Mesendoderm (in vitro differentiated cells): ENCODE measurements around the gene NTRK3.
"Not testable (repeated sequence)": the region's sequence is repeated elsewhere in the genome, so short reads cannot be mapped to it uniquely, and the experiment has no call there.

Source experiments
- DNase-seq: peaks from one replicate; pipeline ENCODE4 v3.0.0; 2013
- H2AK5ac ChIP-seq: 2 replicates; pipeline ENCODE4 v1.6.1; 2013; ENCODE audit warnings: low read length, inconsistent platforms
- H2BK120ac ChIP-seq: 2 replicates; pipeline ENCODE4 v1.6.1; 2013; ENCODE audit warnings: low read depth, mild to moderate bottlenecking, low read length, moderate library complexity, mixed read lengths
- H2BK15ac ChIP-seq: replicated peaks from 2 replicates; pipeline ENCODE4 v1.6.1; 2013; ENCODE audit warnings: low read depth, mild to moderate bottlenecking, moderate library complexity
- H2BK5ac ChIP-seq: 2 replicates; pipeline ENCODE4 v1.6.1; 2013; ENCODE audit warnings: low read length, inconsistent platforms
- H3K18ac ChIP-seq: 2 replicates; pipeline ENCODE4 v1.6.1; 2013; ENCODE audit warnings: mild to moderate bottlenecking, low read length, mixed read lengths
- H3K23ac ChIP-seq: one replicate; pipeline ENCODE4 v1.6.1; 2013; ENCODE audit warnings: low read length
- H3K27ac ChIP-seq: 2 replicates; pipeline ENCODE4 v1.5.1; 2013; ENCODE audit warnings: low read depth, mild to moderate bottlenecking, inconsistent platforms, low read length, moderate library complexity
- H3K27me3 ChIP-seq: 2 replicates; pipeline ENCODE4 v1.6.1; 2013; ENCODE audit warnings: low read length, control low read depth, mild to moderate bottlenecking, inconsistent platforms; ENCODE audit not compliant: insufficient read depth, poor library complexity
- H3K36me3 ChIP-seq: 2 replicates; pipeline ENCODE4 v1.6.1; 2013; ENCODE audit warnings: low read length, inconsistent platforms; ENCODE audit not compliant: control insufficient read depth, insufficient read depth
- H3K4ac ChIP-seq: one replicate; pipeline ENCODE4 v1.6.1; 2013; ENCODE audit warnings: low read depth, mild to moderate bottlenecking, low read length, moderate library complexity
- H3K4me1 ChIP-seq: 2 replicates; pipeline ENCODE4 v1.6.1; 2013; ENCODE audit warnings: low read depth, low read length, inconsistent platforms; ENCODE audit not compliant: control insufficient read depth
- H3K4me2 ChIP-seq: 2 replicates; pipeline ENCODE4 v1.6.1; 2013; ENCODE audit warnings: low read length
- H3K4me3 ChIP-seq: 2 replicates; pipeline ENCODE4 v1.5.1; 2013; ENCODE audit warnings: mild to moderate bottlenecking, low read length
- H3K56ac ChIP-seq: one replicate; pipeline ENCODE4 v1.6.1; 2013; ENCODE audit warnings: low read length
- H3K79me1 ChIP-seq: 2 replicates; pipeline ENCODE4 v1.6.1; 2013; ENCODE audit warnings: low read length, inconsistent platforms
- H3K79me2 ChIP-seq: 2 replicates; pipeline ENCODE4 v1.6.1; 2013; ENCODE audit warnings: mild to moderate bottlenecking, low read length; ENCODE audit not compliant: control insufficient read depth, insufficient read depth
- H3K9ac ChIP-seq: 2 replicates; pipeline ENCODE4 v1.6.1; 2013; ENCODE audit warnings: low read length, inconsistent platforms
- H4K5ac ChIP-seq: one replicate; pipeline ENCODE4 v1.6.1; 2013; ENCODE audit warnings: low read length
- H4K8ac ChIP-seq: one replicate; pipeline ENCODE4 v1.6.1; 2013; ENCODE audit warnings: low read depth, mild to moderate bottlenecking, control low read depth, low read length, moderate library complexity
- WGBS: extraction: QIAGEN DNeasy Blood & Tissue Kit; methylation state at CpG from one replicate; pipeline ENCODE4 v1.1.7; 2013; ENCODE audit warnings: low lambda C conversion rate, missing lambda C conversion rate; ENCODE audit not compliant: insufficient coverage; ENCODE audit errors: extremely low coverage; 5-methylcytosine and 5-hydroxymethylcytosine counted together

The NTRK3 gene

GRCh38 chr15:88074386-88074785 lies 182.2 kb downstream of the NTRK3 start:
- Histone ChIP-seq H2BK120ac (no peak overlapping the region), H2BK5ac (no peak overlapping the region), H3K18ac (no peak overlapping the region), H3K79me2 (no peaks in the 10 kb centered on the region), H3K4me2 (no peak overlapping the region), H4K5ac (no peak overlapping the region), H2AK5ac (no peak overlapping the region), H3K23ac (no peak overlapping the region), H3K56ac (no peak overlapping the region), H3K27me3 (no peaks in the 10 kb centered on the region), H3K27ac (no peak overlapping the region), H4K8ac (no peak overlapping the region), H3K4me1 (no peaks in the 10 kb centered on the region), H3K36me3 (no peaks in the 10 kb centered on the region), H3K9ac (no peak overlapping the region), H3K79me1 (no peaks in the 10 kb centered on the region), H3K4ac (no peak overlapping the region), H2BK15ac (no peak overlapping the region), H3K4me3 (no peak overlapping the region)
- WGBS: no CpG with 5 or more reads among the region's 5 CpGs
- DNase-seq: no peak

- no peak overlapping the region for H3K4me2 ChIP-seq
- no peak overlapping the region for H3K27ac ChIP-seq
- no peaks in the 10 kb centered on the region for H3K4me1 ChIP-seq
- no peaks in the 10 kb centered on the region for H3K36me3 ChIP-seq
- no CpG with 5 or more reads among the region's 2 CpGs for whole genome bisulfite sequencing
- no peaks in the 10 kb centered on the region for H3K79me1 ChIP-seq
- no peak overlapping the region for H2BK15ac ChIP-seq
- no peak overlapping the region for H3K9ac ChIP-seq
- no peak overlapping the region for H3K4ac ChIP-seq
- no peak overlapping the region for H2BK5ac ChIP-seq
- H3K79me2 ChIP-seq: no peaks in the 10 kb centered on the region
- no peak overlapping the region for H3K18ac ChIP-seq
- peak; percentile 11 for DNase-seq
- H3K56ac ChIP-seq: no peak overlapping the region
- H2AK5ac ChIP-seq: no peak overlapping the region
- no peak overlapping the region for H3K23ac ChIP-seq
- H3K27me3 ChIP-seq: no peaks in the 10 kb centered on the region
- no peak overlapping the region for H3K4me3 ChIP-seq
- H2BK120ac ChIP-seq: no peak overlapping the region
- H4K5ac ChIP-seq: no peak overlapping the region
- no peak overlapping the region for H4K8ac ChIP-seq
Measured at GRCh38 chr15:88073391-88073691, 183.2 kb downstream of the NTRK3 start.

GRCh38 chr15:88072598-88073390 lies 183.7 kb downstream of the NTRK3 start:
- H3K18ac ChIP-seq: no peak overlapping the region
- H3K4me1 ChIP-seq: no peaks in the 10 kb centered on the region
- H4K8ac ChIP-seq: no peak overlapping the region
- no CpG with 5 or more reads among the region's 6 CpGs for WGBS
- H3K4ac ChIP-seq: no peak overlapping the region
- no peak overlapping the region for H3K9ac ChIP-seq
- H3K23ac ChIP-seq: no peak overlapping the region
- no peak overlapping the region for H2AK5ac ChIP-seq
- H4K5ac ChIP-seq: no peak overlapping the region
- H3K27ac ChIP-seq: no peak overlapping the region
- H3K4me2 ChIP-seq: no peak overlapping the region
- no peak overlapping the region for H3K56ac ChIP-seq
- no peak overlapping the region for H2BK5ac ChIP-seq
- H3K79me2 ChIP-seq: no peaks in the 10 kb centered on the region
- no peaks in the 10 kb centered on the region for H3K27me3 ChIP-seq
- no peak overlapping the region for H3K4me3 ChIP-seq
- H3K36me3 ChIP-seq: no peaks in the 10 kb centered on the region
- no peak overlapping the region for H2BK15ac ChIP-seq
- DNase-seq: no peak
- no peaks in the 10 kb centered on the region for H3K79me1 ChIP-seq
- H2BK120ac ChIP-seq: no peak overlapping the region

- not testable (repeated sequence) for H3K4me2 ChIP-seq, H4K8ac ChIP-seq, H3K23ac ChIP-seq, H3K36me3 ChIP-seq, H3K18ac ChIP-seq, H2BK15ac ChIP-seq, H3K27ac ChIP-seq, H3K9ac ChIP-seq, H2BK120ac ChIP-seq, H3K4me1 ChIP-seq, H2AK5ac ChIP-seq, H3K4me3 ChIP-seq, H3K4ac ChIP-seq, H2BK5ac ChIP-seq, H3K56ac ChIP-seq, H3K27me3 ChIP-seq, DNase-seq, H3K79me1 ChIP-seq, H4K5ac ChIP-seq, H3K79me2 ChIP-seq
- no CpG with 5 or more reads among the region's 9 CpGs for WGBS
Measured at GRCh38 chr15:88072133-88072532, 184.4 kb downstream of the NTRK3 start.

- H3K4me3 ChIP-seq: no peak overlapping the region
- H3K36me3 ChIP-seq: no peaks in the 10 kb centered on the region
- H2BK15ac ChIP-seq: no peak overlapping the region
- no peak overlapping the region for H4K5ac ChIP-seq
- H3K9ac ChIP-seq: no peak overlapping the region
- no peaks in the 10 kb centered on the region for H3K79me2 ChIP-seq
- no peaks in the 10 kb centered on the region for H3K79me1 ChIP-seq
- no peak for DNase-seq
- no peak overlapping the region for H3K27ac ChIP-seq
- no peak overlapping the region for H2BK120ac ChIP-seq
- H2BK5ac ChIP-seq: no peak overlapping the region
- no peak overlapping the region for H3K4me2 ChIP-seq
- no peak overlapping the region for H3K23ac ChIP-seq
- H2AK5ac ChIP-seq: no peak overlapping the region
- H3K56ac ChIP-seq: no peak overlapping the region
- H3K27me3 ChIP-seq: no peaks in the 10 kb centered on the region
- no peaks in the 10 kb centered on the region for H3K4me1 ChIP-seq
- no peak overlapping the region for H3K18ac ChIP-seq
- WGBS: no CpG with 5 or more reads among the region's 6 CpGs
- no peak overlapping the region for H3K4ac ChIP-seq
- H4K8ac ChIP-seq: no peak overlapping the region
Measured at GRCh38 chr15:88071141-88071540, 185.4 kb downstream of the NTRK3 start.

GRCh38 chr15:88069561-88069960 lies 187.0 kb downstream of the NTRK3 start:
- H3K79me2 ChIP-seq: no peaks in the 10 kb centered on the region
- no peak overlapping the region for H3K56ac ChIP-seq
- H3K4me1 ChIP-seq: no peaks in the 10 kb centered on the region
- DNase-seq: no peak
- H4K5ac ChIP-seq: no peak overlapping the region
- H2BK15ac ChIP-seq: no peak overlapping the region
- no peak overlapping the region for H2BK5ac ChIP-seq
- H2AK5ac ChIP-seq: no peak overlapping the region
- no peak overlapping the region for H3K4ac ChIP-seq
- no peak overlapping the region for H2BK120ac ChIP-seq
- H3K23ac ChIP-seq: no peak overlapping the region
- no peak overlapping the region for H3K4me2 ChIP-seq
- WGBS: no CpG with 5 or more reads among the region's 6 CpGs
- H3K4me3 ChIP-seq: no peak overlapping the region
- no peaks in the 10 kb centered on the region for H3K36me3 ChIP-seq
- no peak overlapping the region for H3K18ac ChIP-seq
- no peak overlapping the region for H3K9ac ChIP-seq
- no peaks in the 10 kb centered on the region for H3K79me1 ChIP-seq
- H4K8ac ChIP-seq: no peak overlapping the region
- no peak overlapping the region for H3K27ac ChIP-seq
- no peaks in the 10 kb centered on the region for H3K27me3 ChIP-seq
